ENCODE measurements around the gene ITGB1BP1. TPM values are rescaled to one million over a fixed set of nuclear protein-coding genes. Genes with fewer than 3 reads are reported as not detected.

Gene ITGB1BP1
- total RNA-seq, 1 donor from 2014 or later, result 78.2 TPM

- Histone ChIP-seq H3K4me3 (no peak overlapping the region), H3K27me3 (no peaks in the 10 kb centered on the region), H3K36me3 (peaks cover 30% of the 10 kb centered on the region), H3K4me1 (no peaks in the 10 kb centered on the region), H3K9me3 (no peaks in the 10 kb centered on the region), H3K27ac (no peak overlapping the region)
- no peak for ATAC-seq
- intact Hi-C loops (cut with DNase I), result no loop called here
- TF ChIP-seq CTCF (IDR thresholded peaks at IDR 0.05), result no peak
- no peak for DNase-seq
Observed at GRCh38 chr2:9465170-9465569, 41.8 kb upstream of the ITGB1BP1 start.

- no peak for DNase-seq
- no peak overlapping the region for H3K27ac ChIP-seq
- intact Hi-C loops (cut with DNase I), result no loop called here
- peaks cover 31% of the 10 kb centered on the region for H3K36me3 ChIP-seq
- no peak for TF ChIP-seq CTCF (IDR thresholded peaks at IDR 0.05)
- no peaks in the 10 kb centered on the region for H3K4me1 ChIP-seq
- peak; percentile 53 for ATAC-seq
- H3K9me3 ChIP-seq, result no peaks in the 10 kb centered on the region
- H3K27me3 ChIP-seq, result no peaks in the 10 kb centered on the region
- H3K4me3 ChIP-seq, result no peak overlapping the region
Observed at GRCh38 chr2:9463698-9464034, 40.3 kb upstream of the ITGB1BP1 start.

- no peak for ATAC-seq
- no peaks in the 10 kb centered on the region for H3K9me3 ChIP-seq
- no peaks in the 10 kb centered on the region for H3K27me3 ChIP-seq
- no peak for TF ChIP-seq CTCF (IDR thresholded peaks at IDR 0.05)
- no peak for DNase-seq
- no peak overlapping the region for H3K4me3 ChIP-seq
- H3K27ac ChIP-seq, result no peak overlapping the region
- H3K36me3 ChIP-seq, result peaks cover 25% of the 10 kb centered on the region
- intact Hi-C loops (cut with DNase I), result no loop called here
- H3K4me1 ChIP-seq, result no peaks in the 10 kb centered on the region
Observed at GRCh38 chr2:9462886-9463697, 39.8 kb upstream of the ITGB1BP1 start.

GRCh38 chr2:9462313-9462712 is 39.0 kb upstream of the ITGB1BP1 start:
- H3K9me3 ChIP-seq, result no peaks in the 10 kb centered on the region
- TF ChIP-seq CTCF (IDR thresholded peaks at IDR 0.05), result no peak
- peaks cover 20% of the 10 kb centered on the region for H3K36me3 ChIP-seq
- ATAC-seq (no peak), DNase-seq (no peak)
- H3K4me1 ChIP-seq, result no peaks in the 10 kb centered on the region
- H3K27me3 ChIP-seq, result no peaks in the 10 kb centered on the region
- no peak overlapping the region for H3K27ac ChIP-seq
- intact Hi-C loops (cut with DNase I), result no loop called here
- H3K4me3 ChIP-seq, result no peak overlapping the region

- Histone ChIP-seq H3K4me3 (no peak overlapping the region), H3K27ac (no peak overlapping the region), H3K9me3 (no peaks in the 10 kb centered on the region), H3K4me1 (no peaks in the 10 kb centered on the region), H3K27me3 (no peaks in the 10 kb centered on the region), H3K36me3 (peaks cover 24% of the 10 kb centered on the region)
- DNase-seq (no peak), ATAC-seq (no peak)
- intact Hi-C loops (cut with DNase I), result no loop called here
- TF ChIP-seq CTCF (IDR thresholded peaks at IDR 0.05), result no peak
Observed at GRCh38 chr2:9461079-9461478, 37.8 kb upstream of the ITGB1BP1 start.

Measured in upper lobe of right lung (tissue), 1 donor.